Body of pancreas (tissue), 4 donors: ENCODE measurements around the gene TNRC6A.

Experiments
- CTCF ChIP-seq, 7 experiments: fragments of 450-650 bp in 4 of 7; fragments of 200-600 bp in 3 of 7; sonication (generic) in 3 of 7; IDR thresholded peaks; one replicate each; pipeline ENCODE4 v1.5.1; 2016 to 2019; ENCODE audit warnings: antibody characterized with exemption in 7 of 7
- POLR2A ChIP-seq, 3 donors: fragments of 450-650 bp; IDR thresholded peaks; one replicate each; pipeline ENCODE4 v1.6.1; 2016; ENCODE audit warnings: antibody characterized with exemption in 3 of 3, mild to moderate bottlenecking in 2 of 3

GRCh38 chr16:24820522-24820921 lies 91.1 kb downstream of the TNRC6A start:
- TF ChIP-seq CTCF (IDR thresholded peaks at IDR 0.05) (no peak), POLR2A (IDR thresholded peaks at IDR 0.05) (no peak)
